Measurements from ENCODE around the gene CLPSL2.

Gene CLPSL2

DNA sequence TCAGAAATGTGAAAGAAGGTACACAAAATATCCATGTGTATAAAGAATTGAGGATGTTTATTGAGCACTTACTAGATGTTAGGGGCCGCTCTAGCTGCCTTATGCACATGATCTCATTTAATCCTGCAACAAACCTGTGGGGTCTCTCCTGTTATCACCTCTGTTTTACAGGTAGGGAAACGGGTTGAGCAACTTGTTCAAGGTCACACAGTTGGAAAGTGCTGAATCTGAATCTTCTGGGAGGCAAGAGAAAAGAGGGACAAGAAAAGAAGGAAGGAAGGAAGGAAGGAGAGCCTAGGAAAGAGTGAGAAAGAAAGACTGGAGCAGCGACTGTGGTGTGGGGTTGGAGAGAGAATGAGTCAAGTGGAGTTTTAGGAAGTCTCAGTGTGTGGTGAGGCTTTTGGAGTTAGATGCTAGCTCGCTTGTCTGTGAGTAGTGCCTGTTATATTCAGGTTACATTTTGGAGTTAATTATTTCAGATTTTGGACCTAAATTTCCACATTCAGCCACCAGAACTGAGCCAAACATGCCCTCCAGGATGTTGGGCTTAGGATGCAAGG is 12.1 kb downstream of the CLPSL2 start:
- DNase-seq: no peak

DNA sequence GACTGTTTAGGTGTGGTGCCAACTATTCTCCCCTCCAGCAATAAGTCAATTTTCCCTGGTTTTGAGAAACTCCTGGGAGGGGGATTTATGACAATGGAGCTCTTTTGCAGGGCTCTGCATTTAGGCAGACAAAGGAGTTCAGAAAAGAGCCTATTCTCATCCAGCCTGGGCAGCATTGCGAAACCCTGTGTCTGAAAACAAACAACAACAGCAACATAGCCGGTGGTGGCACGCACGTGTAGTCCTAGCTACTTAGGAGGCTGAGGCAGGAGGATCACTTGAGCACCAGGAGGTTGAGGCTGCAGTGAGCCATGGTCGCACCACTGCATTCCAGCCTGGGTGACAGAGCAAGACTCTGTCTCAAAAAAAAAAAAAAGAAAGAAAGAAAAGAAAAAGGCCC is 14.3 kb downstream of the CLPSL2 start:
- no peak for DNase-seq

- no peak for DNase-seq
These were observed 18.4 kb downstream of the CLPSL2 start for GRCh38 chr6:35794536-35795452.

GRCh38 chr6:35795453-35796071 is 19.2 kb downstream of the CLPSL2 start:
- no peak for DNase-seq

- no peak for DNase-seq
These were observed 19.8 kb downstream of the CLPSL2 start for GRCh38 chr6:35796236-35796635.

GRCh38 chr6:35797837-35798526 is 21.6 kb downstream of the CLPSL2 start:
- DNase-seq: no peak

DNA sequence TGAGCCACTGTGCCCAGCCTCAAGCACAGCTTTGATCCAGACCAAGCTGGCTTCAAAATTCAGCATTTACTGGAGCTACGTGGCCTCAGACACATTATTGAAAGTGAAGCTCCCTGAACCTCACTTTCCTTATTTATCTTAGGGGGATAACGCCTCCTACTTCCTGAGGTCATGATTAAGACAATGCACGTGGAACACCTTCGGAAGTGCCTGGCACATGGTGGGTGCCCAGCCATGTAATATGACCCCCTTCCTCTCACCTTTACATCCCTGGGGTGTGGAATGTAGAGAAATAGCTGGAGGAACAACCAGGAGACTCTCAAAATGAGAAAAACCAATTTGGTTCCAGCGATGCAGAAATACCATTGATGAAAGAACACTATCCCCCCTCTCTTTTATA is 22.3 kb downstream of the CLPSL2 start:
- no peak for DNase-seq

DNA sequence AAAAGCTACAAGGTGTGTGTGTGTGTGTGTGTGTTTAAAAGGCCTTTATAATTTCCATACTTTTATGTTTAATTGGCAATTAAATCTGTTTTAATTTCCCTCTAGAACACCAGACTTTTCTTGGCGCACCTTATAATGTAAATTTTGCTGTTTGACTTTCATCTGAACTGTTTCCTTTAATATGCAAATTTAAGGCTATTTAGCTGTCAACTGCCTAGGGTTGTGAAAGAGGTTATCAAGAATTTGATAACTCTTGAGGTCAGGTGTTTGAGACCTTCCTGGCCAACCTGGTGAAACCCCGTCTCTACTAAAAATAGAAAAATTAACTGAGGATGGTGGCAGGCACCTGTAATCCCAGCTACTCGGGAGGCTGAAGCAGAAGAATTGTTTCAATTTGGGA is 24.8 kb downstream of the CLPSL2 start:
- no peak for DNase-seq

DNA sequence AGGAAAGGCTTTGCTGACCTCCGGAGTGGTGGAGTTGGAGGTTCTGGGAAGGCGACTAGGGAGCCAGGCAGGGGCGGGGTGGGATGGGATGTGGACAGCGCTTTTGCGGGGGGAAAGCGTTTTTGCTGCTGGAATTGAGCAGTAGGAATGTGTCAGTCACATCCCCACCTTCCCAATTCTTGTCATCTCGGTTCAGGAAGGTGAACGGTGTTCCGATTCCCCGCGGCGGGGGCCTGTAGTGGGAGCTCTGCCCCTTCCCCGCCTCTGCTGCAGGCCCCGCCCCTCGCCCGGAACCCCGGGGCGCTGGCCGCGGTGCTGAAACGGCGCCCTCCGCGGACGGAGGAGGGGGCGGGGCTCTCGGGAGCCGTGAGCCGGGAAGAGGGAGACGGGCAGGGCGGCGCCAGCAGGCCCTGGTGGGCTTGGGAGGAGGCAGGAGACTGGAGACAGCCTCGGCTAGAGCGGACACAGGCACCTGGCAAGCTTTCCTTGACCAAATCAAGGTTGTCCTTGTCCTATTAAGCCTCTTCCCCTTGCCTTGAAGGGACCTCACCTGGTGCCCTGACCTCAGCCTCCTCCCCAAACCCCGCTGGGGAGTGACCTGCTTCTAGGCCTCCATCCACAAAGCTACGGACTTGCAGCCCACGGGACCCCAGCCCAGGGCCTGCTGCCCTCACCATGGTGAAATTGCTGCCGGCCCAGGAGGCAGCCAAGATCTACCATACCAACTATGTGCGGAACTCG is 28.8 kb downstream of the CLPSL2 start, which contains the start of gene LHFPL5:
Gene LHFPL5, plus strand, starts transcription at position 357 of the 741 bp plus-strand sequence. Its CDS starts 319 bp downstream, at position 676.
- no peak for DNase-seq

DNA sequence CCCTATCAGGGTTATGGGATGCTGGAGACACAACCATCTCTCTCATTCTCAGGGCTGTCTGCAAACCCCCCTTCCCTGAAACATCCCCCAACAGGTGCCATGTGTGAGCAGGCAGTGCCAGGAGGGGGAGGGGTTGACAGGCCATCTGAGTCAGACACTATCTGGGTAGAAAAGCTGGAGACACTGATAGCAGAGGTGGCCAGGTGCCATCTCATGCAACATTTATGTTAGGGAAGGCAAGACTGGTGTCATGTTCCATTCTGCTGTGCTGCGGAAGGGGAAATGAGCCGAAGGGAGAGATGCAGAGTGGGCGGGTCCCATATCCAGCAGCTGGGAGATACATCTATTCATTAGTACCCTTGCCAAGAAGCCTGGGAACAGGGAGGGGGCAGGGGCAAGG is 32.3 kb downstream of the CLPSL2 start:
- DNase-seq: no peak

- DNase-seq: no peak
These were observed 33.4 kb downstream of the CLPSL2 start for GRCh38 chr6:35809809-35810208.

GRCh38 chr6:35810971-35811698 is 34.7 kb downstream of the CLPSL2 start:
- no peak for DNase-seq

- no peak for DNase-seq
These were observed 35.2 kb downstream of the CLPSL2 start for GRCh38 chr6:35811699-35811995.

- no peak for DNase-seq
These were observed 41.1 kb downstream of the CLPSL2 start for GRCh38 chr6:35817515-35817914.

DNA sequence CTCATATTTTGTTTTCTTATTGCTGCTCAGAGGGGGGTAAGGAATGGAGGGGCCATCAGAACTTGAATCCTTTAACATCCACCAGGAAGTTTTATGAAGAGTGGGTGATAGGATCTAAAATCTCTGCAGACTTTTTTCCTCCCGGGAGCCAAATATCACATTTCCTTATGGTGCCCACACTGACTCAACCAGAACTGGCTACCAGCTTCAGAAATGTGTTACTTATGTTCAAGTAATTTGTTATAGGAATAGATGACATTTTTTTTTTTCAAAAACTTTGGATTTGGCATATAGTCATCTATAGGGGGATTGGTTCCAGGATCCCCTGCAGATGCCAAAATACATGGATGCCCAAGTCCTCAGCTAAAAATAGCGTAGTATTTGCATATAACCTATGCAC is 47.2 kb downstream of the CLPSL2 start:
- no peak for DNase-seq

DNA sequence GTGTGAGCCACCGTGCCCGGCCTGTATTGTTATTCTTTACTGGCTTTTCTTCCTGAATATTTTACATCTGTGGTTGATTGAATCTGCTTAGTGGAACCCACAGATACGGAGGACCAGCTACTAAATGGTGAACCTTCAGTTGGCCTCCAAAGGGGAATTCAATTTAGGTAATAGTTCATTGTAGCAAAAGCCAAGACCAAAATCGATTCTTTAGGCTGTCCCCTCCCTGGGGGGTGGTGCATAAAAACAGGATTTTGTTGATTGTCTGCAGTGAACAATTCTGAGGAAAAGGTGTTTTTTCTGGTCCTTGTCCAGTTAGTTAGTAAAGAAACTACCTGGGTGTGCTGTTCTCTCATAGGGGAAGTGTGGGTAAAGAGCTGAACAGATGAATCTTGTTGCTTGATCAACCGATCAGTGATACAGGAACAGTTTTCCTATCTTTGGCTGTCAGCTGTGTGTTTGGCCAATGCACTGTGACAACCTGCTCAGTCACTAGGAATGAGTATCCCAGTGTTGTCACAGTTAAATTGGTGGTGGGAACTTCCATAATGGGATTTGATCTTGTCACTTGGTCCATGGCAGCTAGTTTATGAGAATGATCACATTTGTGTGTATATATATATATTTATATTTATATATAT is 48.3 kb downstream of the CLPSL2 start:
- no peak for DNase-seq

Data from inflammatory macrophage treated with lipopolysaccharide for 4 hours (primary cell).